Astrocyte (in vitro differentiated cells and primary cell): ENCODE data around the gene PGM2. TPM values are rescaled to one million over a fixed set of nuclear protein-coding genes. Genes with fewer than 3 reads are reported as not detected.
A peak's percentile ranks its signal among the peaks of the same experiment; 100 is the strongest.

ENCODE experiments used
- DNase-seq: peaks from one replicate; pipeline ENCODE4 v3.0.0-alpha.2; 2010; ENCODE audit warnings: low read depth
- FAIRE-seq: peaks from 2 replicates; lab custom pipeline; 2011; peaks lifted over from hg19 to GRCh38; lab: Jason Lieb, UNC
- H2AFZ ChIP-seq: 2 replicates; pipeline ENCODE4 v1.6.0; 2012; ENCODE audit warnings: low read depth, low read length, inconsistent platforms
- H3K27ac ChIP-seq: 2 replicates; pipeline ENCODE4 v1.5.1; 2011; ENCODE audit warnings: low read depth, low read length, inconsistent platforms
- H3K27me3 ChIP-seq: 2 replicates; pipeline ENCODE4 v1.6.0; 2011; ENCODE audit warnings: low read length, inconsistent platforms; ENCODE audit not compliant: insufficient read depth
- H3K36me3 ChIP-seq: 2 replicates; pipeline ENCODE4 v1.5.1; 2011; ENCODE audit warnings: low read length, inconsistent platforms; ENCODE audit not compliant: insufficient read depth
- H3K4me1 ChIP-seq: 2 replicates; pipeline ENCODE4 v1.5.1; 2011; ENCODE audit warnings: low read length, inconsistent platforms; ENCODE audit not compliant: insufficient read depth
- H3K4me2 ChIP-seq: 2 replicates; pipeline ENCODE4 v1.6.0; 2012; ENCODE audit warnings: low read length, inconsistent platforms
- H3K4me3 ChIP-seq: 2 replicates; pipeline ENCODE4 v1.5.1; 2011; ENCODE audit warnings: low read depth, mild to moderate bottlenecking, low read length, inconsistent platforms; ENCODE audit not compliant: insufficient read depth
- H3K79me2 ChIP-seq: 2 replicates; pipeline ENCODE4 v1.6.0; 2012; ENCODE audit warnings: mild to moderate bottlenecking, low read length, inconsistent platforms; ENCODE audit not compliant: insufficient read depth
- H3K9ac ChIP-seq: 2 replicates; pipeline ENCODE4 v1.6.0; 2012; ENCODE audit warnings: mild to moderate bottlenecking, low read length, inconsistent platforms
- H3K9me3 ChIP-seq: 2 replicates; pipeline ENCODE4 v1.5.1; 2012; ENCODE audit warnings: low read depth, mild to moderate bottlenecking, low read length, inconsistent platforms; ENCODE audit not compliant: insufficient read depth
- H4K20me1 ChIP-seq: 2 replicates; pipeline ENCODE4 v1.6.0; 2012; ENCODE audit warnings: low read length, inconsistent platforms; ENCODE audit not compliant: insufficient read depth
- H3K27ac Mint-ChIP-seq: one replicate; pipeline ENCODE4 v1.8.0; 2021; ENCODE audit warnings: mild to moderate bottlenecking, mixed read lengths; ENCODE audit not compliant: unreplicated experiment
- H3K27me3 Mint-ChIP-seq: one replicate; pipeline ENCODE4 v1.8.0; 2021; ENCODE audit warnings: low read depth, mixed read lengths; ENCODE audit not compliant: unreplicated experiment
- H3K36me3 Mint-ChIP-seq: one replicate; pipeline ENCODE4 v1.8.0; 2021; ENCODE audit warnings: low read depth, mixed read lengths; ENCODE audit not compliant: unreplicated experiment
- H3K4me1 Mint-ChIP-seq: one replicate; pipeline ENCODE4 v1.8.0; 2021; ENCODE audit warnings: low read depth, mixed read lengths; ENCODE audit not compliant: unreplicated experiment
- H3K4me3 Mint-ChIP-seq: one replicate; pipeline ENCODE4 v1.8.0; 2021; ENCODE audit warnings: mild to moderate bottlenecking, moderate library complexity, mixed read lengths; ENCODE audit not compliant: unreplicated experiment
- H3K9me3 Mint-ChIP-seq: one replicate; pipeline ENCODE4 v1.8.0; 2021; ENCODE audit warnings: mild to moderate bottlenecking, mixed read lengths; ENCODE audit not compliant: unreplicated experiment
- EZH2 ChIP-seq: IDR thresholded peaks from 2 replicates; pipeline ENCODE4 v1.6.1; 2012; ENCODE audit warnings: mild to moderate bottlenecking, low read length, inconsistent platforms; ENCODE audit not compliant: insufficient read depth
- total RNA-seq: library from RNA; stranded (reverse); gene quantifications from 2 replicates; pipeline ENCODE4 v1.2.1, GENCODE V29; 2021
- TF ChIP-seq, protein P1 (sequence below): IDR thresholded peaks from 2 replicates; pipeline ENCODE4 v1.5.1; 2011; ENCODE audit warnings: low read depth, mild to moderate bottlenecking, inconsistent platforms, low read length, moderate library complexity; ENCODE audit not compliant: insufficient read depth

Gene PGM2
- total RNA-seq, 1 donor from 2014 or later = 24.4 TPM

DNA sequence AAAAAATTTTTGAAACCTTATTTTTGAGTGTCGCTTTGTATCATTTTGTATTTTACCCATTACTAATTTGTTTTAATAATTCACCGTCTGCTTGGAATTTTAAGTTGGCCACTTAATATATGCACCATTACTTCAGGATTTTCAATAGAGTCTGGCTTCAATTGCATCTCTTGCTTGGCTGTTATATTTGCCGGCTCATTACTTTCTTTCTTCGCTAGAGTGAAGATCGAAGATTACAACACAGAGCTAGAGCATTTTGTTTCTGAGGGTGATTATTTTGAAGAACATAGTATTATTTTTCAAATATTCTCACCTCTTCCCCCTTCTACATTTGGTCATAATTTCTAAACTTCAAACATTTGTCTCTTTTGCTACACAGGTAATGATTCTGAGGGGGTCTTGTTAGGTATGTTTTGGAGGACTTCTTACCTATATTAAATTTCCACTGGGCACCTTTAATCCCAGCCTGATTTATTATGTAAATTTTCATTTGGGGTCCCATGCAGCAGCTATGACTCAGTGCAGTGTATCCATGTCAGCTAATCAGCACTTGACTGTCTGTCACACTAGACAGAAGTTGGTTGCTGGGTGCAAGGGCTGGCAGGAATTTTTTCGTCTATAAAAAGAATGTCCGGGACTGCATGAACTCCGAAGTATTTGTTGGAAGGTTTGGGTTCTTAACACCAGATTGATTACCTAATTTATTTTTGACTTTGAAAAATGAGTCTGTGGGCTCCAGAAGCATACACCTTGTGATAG is 83.0 kb downstream of the PGM2 start:
- Mint-ChIP-seq H3K9me3 (no peaks in the 10 kb centered on the region), H3K4me3 (no peak overlapping the region), H3K36me3 (no peaks in the 10 kb centered on the region), H3K4me1 (peaks cover 4% of the 10 kb centered on the region), H3K27me3 (peaks cover 8% of the 10 kb centered on the region), H3K27ac (no peak overlapping the region)
- H3K4me2 ChIP-seq = peak overlapping the region; percentile 77
- H3K79me2 ChIP-seq = no peaks in the 10 kb centered on the region
- peak overlapping the region; percentile 8 for H3K4me3 ChIP-seq
- peak overlapping the region; percentile 6 for H3K27ac ChIP-seq
- H4K20me1 ChIP-seq = no peaks in the 10 kb centered on the region
- no peak overlapping the region for H3K9ac ChIP-seq
- no peaks in the 10 kb centered on the region for H3K9me3 ChIP-seq
- DNase-seq = no peak
- H2AFZ ChIP-seq = no peak overlapping the region
- H3K27me3 ChIP-seq = no peaks in the 10 kb centered on the region
- TF ChIP-seq, protein P1, sequence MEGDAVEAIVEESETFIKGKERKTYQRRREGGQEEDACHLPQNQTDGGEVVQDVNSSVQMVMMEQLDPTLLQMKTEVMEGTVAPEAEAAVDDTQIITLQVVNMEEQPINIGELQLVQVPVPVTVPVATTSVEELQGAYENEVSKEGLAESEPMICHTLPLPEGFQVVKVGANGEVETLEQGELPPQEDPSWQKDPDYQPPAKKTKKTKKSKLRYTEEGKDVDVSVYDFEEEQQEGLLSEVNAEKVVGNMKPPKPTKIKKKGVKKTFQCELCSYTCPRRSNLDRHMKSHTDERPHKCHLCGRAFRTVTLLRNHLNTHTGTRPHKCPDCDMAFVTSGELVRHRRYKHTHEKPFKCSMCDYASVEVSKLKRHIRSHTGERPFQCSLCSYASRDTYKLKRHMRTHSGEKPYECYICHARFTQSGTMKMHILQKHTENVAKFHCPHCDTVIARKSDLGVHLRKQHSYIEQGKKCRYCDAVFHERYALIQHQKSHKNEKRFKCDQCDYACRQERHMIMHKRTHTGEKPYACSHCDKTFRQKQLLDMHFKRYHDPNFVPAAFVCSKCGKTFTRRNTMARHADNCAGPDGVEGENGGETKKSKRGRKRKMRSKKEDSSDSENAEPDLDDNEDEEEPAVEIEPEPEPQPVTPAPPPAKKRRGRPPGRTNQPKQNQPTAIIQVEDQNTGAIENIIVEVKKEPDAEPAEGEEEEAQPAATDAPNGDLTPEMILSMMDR = no peak
- TF ChIP-seq EZH2 = no peak
- no peak for FAIRE-seq
- no peaks in the 10 kb centered on the region for H3K36me3 ChIP-seq
- H3K4me1 ChIP-seq = peaks cover 16% of the 10 kb centered on the region

DNA sequence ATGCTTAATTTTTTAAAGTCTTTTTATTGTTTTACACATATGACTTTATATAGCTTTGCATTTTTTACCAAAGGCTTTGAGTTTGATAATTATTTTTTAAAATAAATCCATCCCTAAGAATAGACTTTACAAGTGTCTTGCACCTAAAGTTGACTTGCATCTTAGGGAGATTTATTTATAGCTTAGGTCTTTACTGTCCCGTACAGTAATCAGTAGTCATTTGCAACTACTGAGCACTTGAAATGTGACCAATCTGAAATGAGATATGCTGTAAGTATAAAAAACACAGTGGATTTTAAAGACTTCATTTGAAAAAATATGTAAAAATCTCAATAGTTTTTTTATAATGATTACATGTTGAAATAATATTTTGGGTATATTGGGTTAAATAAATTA is 83.6 kb downstream of the PGM2 start:
- no peaks in the 10 kb centered on the region for H3K9me3 Mint-ChIP-seq
- peaks cover 8% of the 10 kb centered on the region for H3K27me3 Mint-ChIP-seq
- no peak for DNase-seq
- H3K4me1 Mint-ChIP-seq = peaks cover 4% of the 10 kb centered on the region
- Histone ChIP-seq H4K20me1 (no peaks in the 10 kb centered on the region), H2AFZ (no peak overlapping the region), H3K79me2 (no peaks in the 10 kb centered on the region), H3K4me3 (no peak overlapping the region), H3K4me1 (peaks cover 16% of the 10 kb centered on the region), H3K9me3 (no peaks in the 10 kb centered on the region), H3K27me3 (no peaks in the 10 kb centered on the region), H3K4me2 (no peak overlapping the region), H3K27ac (no peak overlapping the region), H3K36me3 (no peaks in the 10 kb centered on the region), H3K9ac (no peak overlapping the region)
- no peak overlapping the region for H3K27ac Mint-ChIP-seq
- no peaks in the 10 kb centered on the region for H3K36me3 Mint-ChIP-seq
- H3K4me3 Mint-ChIP-seq = no peak overlapping the region
- TF ChIP-seq EZH2 = no peak
- TF ChIP-seq, protein P1 = no peak
- FAIRE-seq = no peak

Other genes with a start within 250 kb of the PGM2 start
- 23.1 and 26.9 TPM in 2 replicates for gene RELL1, start 140.3 kb upstream of the PGM2 start, total RNA-seq
- 54.5 and 59.8 TPM in 2 replicates for gene TBC1D1, start 64.4 kb downstream of the PGM2 start, total RNA-seq
- gene PTTG2, start 133.7 kb downstream of the PGM2 start, total RNA-seq = not detected in 2 replicates